ENCODE results near the gene KRT12. TPM values are rescaled to one million over a fixed set of nuclear protein-coding genes. Genes with fewer than 3 reads are reported as not detected.

Gene KRT12
- not detected in 2 replicates for total RNA-seq

DNA sequence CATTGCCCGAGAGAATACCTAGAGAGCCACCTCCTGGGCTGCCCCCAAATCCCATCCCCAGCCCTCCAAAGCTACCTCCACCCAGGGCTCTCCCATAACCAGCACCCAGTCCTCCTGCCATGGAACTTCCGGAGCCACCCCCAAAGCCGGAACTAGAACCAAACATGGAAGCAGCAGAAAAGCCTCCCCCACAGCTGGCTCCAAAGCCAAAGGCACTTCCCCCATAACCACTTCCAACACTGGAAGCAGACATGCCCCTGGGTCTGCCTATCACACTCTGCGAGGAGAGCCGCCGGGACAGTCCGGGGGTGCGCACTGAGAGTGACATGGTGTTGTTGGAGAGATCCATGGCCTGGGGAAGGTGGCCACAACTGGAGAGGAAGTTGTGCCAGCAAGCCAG lies at the start of gene KRT12:
Gene KRT12, minus strand, starts transcription at position 386 of the 400 bp plus-strand sequence. Its CDS starts 37 bp downstream, at position 349.
- DNase-seq (ENCODE audit: low read depth, low spot score): no peak

DNA sequence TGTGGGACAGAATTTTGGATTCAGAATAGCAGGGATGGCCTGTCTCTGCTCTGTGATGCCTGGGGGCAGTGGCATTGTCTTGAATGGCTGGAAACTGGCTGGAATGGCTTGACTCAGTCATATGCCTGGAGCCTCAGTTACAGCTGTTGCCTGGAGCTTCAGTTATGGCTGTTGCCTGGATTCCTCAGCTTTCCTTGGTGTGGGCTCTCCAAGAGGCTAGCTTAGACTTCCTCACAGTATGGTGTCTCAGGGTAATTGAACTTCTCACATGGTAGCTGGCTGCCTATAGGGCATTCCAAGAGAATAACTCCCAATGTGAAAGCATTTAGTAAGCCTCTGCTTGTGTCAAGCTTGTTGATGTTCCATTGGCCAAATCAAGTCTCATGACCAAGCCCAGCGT lies 49.3 kb upstream of the KRT12 start:
- no peak for DNase-seq (ENCODE audit: low read depth, low spot score)

DNA sequence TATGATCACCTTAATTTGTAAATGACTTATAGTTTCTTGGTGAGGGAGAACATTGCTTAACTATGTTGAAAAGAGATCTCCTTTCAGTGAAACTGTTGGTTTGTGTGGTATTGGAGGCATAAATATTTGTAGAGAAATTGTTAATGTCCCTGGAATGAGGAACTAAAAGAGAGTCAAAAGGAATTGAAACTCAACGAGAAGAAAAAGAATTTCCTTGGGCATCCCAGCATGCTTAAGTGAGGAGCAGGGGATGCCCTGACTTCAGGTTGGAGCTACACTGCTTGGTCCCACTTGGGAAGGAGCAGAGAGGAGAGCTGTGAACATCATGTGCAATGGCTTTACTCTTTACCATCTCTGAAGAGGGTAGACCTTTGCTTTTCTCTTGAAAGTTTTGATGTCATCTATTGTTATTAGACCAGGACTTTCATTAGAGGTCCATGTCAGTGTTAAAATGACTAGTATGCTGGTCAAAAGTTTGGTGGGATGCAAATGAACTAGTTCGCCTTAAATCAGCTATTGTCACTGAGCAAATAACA lies 48.8 kb upstream of the KRT12 start:
- DNase-seq (ENCODE audit: low read depth, low spot score): no peak

DNA sequence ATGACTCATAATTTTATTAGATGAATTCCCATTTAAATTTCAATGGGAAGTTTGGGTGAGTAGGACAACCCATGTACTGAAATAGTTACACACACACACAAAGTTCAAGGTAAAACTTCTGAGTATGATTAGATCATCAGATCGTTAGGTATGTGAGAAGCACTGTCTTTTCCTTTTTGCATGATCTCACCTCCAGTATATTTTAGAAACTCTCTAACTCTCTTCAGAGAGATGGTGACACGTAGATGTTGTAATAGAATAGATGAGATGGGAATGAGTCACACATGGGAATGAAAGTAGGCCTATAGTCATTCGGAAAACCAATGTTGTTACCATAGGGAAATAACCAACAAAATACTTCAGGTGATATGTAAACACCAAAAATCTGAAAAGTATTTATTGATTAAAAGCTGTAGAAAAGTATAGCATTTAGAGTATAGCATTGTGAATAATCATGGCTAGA lies 48.2 kb upstream of the KRT12 start:
- no peak for DNase-seq (ENCODE audit: low read depth, low spot score)

DNA sequence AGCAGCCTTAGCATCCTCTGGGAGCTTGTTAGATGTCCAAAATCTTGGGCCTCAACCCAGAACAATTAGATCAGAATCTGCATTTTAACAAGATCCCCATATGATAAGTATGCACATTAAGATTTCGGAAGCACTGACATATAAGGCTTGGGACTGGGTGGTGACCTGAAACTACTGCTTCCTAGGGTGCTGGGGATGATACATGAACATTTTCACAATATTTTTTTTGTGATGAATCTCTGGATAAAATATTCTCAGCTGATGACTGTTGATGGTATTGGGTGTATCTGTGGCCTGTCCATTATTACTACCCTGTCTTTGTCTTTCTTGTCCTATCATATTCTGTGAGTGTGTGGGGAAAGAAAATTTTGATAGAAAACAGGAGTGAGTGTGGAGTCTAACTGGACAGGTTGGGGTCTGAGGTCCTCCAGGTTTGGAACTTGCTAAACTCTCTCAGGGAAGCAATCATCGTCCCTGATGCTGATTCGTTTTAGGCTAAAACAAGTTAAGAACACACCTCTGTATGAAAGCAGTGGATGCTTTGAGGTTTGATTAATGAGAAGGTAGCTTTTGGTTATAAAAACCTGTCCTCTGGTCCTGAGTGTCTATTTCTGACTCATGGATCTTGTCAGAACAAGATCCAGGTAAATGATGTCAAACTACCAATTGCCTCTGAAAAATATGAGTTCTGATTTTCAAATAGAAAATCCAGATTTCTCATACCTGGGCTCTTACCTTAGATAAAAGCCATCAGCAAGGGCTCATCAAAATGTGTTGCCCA lies 47.2 kb upstream of the KRT12 start:
- no peak for DNase-seq (ENCODE audit: low read depth, low spot score)

DNA sequence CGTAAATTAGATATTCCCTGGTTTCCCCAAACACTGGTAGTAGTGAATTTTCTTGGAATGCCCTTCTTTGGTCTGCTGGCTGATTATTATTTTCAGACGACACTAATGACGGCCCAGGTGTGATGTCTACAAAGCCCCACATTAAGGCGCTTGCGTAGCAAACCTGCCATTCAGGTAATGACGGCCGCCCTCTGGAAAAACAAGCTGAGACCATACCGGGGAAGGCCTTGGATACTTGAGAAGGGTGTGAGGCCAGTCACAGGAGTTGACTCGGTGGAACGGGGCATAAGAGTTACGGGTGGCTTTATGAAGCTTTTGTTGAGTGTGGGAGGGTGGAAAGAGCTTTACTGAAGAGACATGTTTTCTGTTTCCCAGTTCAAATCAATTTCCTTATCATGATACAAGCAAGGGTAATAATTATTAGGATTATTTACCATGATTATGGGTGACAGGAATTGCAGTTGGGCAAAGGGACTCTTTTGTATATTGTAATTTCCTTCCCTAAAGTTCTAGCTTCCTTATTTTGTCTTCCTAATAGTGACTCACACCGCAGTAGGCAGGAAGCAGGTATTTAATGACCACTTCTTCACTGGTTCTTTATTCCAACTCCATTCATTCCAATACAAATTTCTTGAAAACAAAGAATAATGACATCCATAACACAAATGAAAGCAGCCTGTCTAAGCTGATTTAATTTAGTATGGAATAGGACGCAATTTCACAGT lies 45.6 kb upstream of the KRT12 start:
- no peak for DNase-seq (ENCODE audit: low read depth, low spot score)

DNA sequence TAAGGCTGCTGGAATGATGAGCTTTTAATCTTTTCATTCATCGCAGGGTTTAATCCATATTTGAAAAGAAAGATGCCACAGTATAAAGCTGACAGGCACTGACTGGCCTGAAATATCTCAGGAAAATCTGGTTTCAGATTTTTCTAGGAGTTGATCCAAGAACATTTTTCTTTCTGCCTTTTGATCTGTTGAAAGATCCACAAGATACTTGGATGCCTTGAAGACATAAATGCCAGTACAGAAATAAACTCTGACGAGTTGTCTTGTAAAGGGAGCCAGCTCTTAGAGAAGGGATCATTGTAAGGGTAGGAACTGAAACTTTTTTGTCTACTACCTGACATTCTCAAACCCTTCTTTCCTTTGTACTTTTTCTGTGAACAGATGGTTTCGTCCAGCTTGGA lies 43.4 kb upstream of the KRT12 start:
- no peak for DNase-seq (ENCODE audit: low read depth, low spot score)

DNA sequence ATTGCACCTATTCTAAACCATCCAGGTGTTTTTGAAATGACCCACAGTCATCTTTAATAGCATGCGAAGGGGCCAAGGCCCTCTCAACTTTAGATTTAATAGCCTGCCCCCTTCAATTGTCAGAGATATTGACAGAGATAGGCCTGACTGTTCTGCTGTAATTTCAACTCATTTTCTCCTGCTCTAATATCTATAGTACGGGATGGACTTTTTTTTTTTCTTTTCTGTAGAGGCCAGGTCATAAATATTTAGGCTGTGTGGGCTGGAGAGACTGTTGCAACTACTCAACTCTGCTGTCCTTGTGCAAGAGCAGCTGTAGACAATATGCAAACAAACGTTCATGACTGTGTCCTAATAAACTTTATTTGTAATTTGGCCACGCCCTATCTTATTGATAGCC lies 42.7 kb upstream of the KRT12 start:
- no peak for DNase-seq (ENCODE audit: low read depth, low spot score)

DNA sequence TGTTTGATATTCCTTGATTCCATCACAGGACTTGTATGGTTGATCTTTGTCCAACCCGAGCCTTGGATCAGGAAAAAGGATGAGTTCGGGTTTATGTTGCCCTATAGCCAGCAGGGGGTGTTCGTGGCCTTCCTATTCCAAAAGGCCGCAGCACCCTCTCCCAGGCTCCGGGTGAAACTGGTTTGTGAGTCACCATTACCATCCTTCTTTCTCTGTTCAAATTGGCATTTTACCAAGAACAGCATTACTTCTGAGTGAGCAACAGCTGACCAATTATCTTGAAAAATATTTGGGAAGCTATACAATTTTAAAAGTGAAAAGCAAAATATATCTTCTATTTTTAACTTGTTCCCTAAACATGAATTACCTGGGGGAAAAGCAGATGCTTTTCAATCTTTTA lies 42.3 kb upstream of the KRT12 start:
- peak; percentile 79 for DNase-seq (ENCODE audit: low read depth, low spot score)

DNA sequence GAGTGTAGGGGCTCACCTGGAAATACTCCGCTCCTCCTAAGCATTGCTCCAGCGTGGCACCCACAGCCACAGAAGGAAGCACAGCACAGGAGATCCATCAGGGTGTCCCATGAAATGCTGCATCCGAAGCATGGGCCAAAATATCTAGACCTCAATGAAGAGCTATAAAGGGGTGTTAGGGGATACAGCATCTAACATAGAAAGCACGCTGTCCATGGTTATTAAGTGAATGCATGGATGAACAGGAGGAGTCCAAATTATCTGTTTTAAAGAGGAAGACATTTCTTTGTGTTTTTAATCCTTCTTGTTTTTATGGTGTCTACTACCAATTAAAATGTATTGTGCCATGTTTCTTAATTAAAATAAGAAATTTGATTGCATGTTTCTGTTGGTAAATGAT lies 39.6 kb upstream of the KRT12 start:
- DNase-seq (ENCODE audit: low read depth, low spot score): no peak

DNA sequence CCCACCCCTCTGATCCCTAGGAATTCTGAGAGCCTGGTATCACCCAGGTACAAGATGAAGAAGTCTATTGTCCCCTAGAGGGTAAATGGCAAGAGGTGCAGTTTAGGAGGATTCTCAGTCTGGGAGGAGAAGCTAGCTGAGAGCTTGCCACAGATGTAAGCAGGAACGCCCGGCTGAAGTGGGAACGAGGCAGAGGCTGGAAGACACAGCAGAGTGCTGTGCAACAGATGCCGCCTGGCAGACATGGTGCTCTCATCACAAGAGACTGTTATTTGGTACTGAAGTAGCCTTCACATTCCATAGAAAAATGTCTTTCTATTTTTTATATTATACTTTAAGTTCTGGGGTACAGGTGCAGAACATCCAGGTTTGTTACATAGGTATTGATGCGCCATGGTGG lies 38.3 kb upstream of the KRT12 start:
- no peak for DNase-seq (ENCODE audit: low read depth, low spot score)

DNA sequence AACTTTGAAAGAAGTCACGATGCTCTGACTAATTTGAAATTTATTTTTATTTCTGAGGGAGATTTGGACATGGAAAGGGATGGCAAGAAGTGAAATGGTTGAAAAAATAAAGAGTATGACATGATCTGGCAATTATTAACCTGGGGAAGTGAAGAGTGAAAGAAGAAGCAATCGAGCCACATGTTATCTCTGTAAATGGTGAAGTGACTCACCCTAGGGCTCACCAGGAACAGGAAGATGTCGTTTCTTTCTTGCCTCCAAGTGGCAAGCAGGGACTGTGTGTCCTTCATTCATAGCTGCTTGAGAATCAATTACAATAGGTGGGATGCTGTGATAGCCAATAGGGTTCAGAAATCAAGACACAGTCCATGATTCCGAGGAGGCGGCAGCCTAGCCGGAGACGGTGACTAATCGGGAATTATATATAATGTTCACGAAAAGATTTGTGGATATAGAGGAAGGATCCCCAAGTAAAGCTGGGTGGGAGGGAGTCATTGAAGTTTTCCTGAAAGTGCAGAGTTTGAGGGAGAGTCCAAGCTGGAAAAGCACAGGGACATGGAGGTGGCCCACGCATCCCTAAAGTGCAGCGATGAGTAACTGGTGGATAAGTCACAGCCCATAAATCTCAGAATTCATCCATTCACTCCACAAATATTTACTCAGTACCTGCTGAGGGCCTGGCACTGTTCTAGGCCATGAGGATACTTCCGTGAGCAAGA lies 36.3 kb upstream of the KRT12 start:
- no peak for DNase-seq (ENCODE audit: low read depth, low spot score)

DNA sequence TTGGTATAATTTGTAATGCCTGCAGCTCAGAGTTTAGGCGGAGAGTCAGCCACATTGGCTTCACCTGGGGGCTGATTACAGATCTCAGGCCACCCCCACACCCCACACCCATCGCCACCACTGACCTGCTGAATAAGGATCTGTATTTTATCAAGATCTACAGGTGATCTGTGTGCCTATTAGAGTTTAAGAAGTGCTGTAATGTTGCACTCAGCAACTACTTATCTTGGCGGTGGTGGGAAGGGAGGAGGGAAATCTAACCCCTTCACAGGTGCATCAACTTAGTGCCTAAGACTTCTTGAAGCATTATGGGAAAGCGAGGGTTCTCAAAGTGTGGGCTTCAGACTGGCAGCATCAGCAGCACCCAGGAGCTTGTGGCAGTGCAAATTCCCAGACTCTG lies 35.5 kb upstream of the KRT12 start:
- no peak for DNase-seq (ENCODE audit: low read depth, low spot score)

DNA sequence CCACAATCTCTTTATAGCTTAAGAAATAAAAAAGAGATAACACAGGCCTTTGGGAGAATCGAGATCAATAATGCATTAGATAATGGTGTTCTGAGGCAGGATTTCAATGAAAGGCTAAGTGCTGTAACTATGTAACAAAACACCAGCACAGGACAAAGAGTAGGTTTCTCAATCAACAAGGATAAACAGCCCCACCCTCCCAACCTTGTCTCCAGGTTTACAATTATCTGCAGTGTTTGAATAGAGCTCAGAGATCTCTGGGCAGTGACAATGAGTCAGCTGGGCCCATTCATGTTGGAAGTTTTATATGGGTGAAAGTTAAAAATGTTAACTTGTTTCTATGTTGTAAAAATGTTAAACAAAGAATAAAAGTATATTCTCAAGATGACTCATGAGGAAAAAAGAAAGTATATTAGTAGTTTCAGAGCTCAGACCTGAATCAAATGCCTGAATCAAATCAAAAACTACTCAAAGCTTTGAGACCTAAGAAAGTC lies 35.0 kb upstream of the KRT12 start:
- no peak for DNase-seq (ENCODE audit: low read depth, low spot score)

DNA sequence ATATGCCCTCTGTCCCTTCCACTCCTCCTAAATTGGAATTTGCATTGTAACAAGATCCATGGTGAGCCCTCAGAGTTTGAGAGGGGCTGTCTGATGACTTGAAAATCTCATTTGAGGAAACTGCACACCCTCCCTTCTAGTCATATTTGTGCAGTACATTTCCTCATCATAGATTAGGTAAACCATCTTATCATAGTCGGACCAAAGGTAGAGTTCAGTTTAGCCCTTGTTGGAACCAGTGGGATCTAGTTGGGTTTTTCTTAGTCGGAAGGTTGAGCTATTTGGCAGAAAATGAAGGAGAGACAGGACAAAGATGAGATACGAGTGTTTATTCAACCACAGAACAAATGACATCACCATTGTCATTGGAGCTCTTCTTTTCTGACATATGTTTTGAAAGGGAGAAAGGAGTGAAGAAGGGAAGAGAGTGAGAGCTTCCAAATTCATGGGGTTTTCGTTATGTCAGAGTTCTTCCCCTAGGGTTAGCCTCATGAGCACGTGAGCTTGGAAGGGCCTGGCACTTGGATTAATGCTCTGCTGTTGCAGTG lies 33.9 kb upstream of the KRT12 start:
- DNase-seq (ENCODE audit: low read depth, low spot score): no peak

DNA sequence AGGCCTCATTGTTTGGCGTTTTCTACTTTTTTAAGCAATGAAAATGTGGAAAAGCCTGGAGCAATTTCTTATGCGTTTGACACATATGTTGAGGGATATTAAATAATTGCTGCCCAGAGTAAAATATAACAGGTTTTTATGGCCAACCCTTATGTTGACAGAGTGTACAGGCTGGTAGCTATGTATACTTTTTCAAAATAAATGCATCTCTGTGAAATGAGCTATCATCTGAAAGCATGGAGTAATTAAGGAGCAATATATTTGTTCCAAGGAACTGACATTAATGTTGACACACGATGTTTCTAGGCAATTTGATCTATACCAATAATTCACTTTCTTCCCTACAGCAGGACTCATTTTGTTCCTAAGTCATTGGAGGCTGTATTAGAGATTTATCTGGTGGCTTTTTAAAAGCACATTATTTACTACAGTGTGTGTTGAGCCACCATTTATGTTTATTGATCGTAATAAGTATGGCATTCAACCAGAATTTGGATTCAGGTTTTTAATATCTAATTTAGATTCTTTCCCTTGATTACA lies 30.0 kb upstream of the KRT12 start:
- no peak for DNase-seq (ENCODE audit: low read depth, low spot score)

DNA sequence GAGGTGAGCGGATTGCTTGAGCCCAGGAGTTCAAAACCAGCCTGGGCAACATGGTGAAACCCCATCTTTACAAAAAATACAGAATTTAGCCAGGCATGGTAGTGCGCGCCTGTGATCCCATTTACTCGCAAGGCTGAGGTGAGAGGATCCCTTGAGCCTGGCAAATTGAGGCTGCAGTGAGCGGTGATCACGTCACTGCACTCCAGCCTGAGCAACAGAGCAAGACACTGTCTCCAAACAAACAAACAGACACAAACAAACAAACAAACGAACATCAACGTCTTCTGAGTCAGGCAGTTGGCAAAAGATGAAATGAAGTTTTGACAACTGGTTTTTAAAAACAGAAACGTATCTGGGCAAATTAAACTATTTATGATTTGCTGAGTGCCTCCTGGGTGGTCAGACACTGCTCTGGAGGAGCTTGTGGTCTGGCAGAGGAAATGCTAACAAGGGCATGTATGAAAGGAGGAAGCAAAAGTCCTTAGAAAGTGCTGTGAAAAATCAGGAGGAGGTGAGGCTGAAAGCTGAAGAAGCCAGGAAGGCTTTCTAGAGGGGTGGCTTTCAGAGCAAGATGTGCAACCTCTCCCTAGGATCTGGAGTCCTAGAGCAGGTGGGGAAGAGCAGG lies 28.2 kb upstream of the KRT12 start:
- DNase-seq (ENCODE audit: low read depth, low spot score): no peak

DNA sequence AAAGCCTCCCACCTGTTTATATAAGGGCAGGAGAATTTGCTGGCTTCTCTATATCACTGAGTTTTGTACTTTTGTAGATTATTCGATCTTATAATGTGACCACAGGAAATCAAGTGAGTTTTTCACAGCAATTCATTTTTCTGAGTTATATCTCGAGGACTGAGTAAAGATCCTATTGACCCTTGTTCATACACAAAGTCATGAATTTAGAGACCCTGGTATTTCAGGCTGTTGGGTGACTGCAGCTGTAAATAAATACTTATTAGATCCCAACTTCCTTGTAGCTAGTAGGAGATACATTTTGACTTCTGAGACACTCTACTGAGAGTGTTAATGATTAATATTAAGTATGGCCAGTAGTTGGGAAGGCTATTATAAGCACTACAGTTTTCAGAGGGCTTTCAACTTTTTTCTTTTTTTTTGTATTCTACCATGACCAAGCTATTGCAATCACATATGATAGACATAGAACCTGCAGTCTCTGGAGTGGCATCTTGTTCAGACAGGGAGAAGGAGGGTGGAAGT lies 21.2 kb upstream of the KRT12 start:
- no peak for DNase-seq (ENCODE audit: low read depth, low spot score)

DNA sequence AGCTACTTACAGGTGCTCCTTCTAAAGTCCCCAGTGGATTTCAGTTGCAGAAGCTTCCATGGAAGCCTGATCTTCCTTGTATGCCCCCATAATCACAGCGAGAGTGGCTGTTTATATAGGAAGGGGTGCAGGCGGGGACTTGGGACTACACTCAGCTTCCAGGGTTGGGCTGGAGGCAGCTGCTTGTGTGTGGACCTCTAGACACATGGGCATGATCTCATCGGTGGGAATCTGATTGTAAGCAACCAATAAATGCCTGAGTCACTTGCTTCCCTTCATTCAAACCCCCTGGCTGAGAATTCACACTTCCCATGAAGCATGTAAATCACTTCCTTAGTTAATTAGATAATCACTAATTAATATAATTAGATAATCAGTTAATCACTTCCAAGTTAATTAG lies 19.1 kb upstream of the KRT12 start:
- no peak for DNase-seq (ENCODE audit: low read depth, low spot score)

DNA sequence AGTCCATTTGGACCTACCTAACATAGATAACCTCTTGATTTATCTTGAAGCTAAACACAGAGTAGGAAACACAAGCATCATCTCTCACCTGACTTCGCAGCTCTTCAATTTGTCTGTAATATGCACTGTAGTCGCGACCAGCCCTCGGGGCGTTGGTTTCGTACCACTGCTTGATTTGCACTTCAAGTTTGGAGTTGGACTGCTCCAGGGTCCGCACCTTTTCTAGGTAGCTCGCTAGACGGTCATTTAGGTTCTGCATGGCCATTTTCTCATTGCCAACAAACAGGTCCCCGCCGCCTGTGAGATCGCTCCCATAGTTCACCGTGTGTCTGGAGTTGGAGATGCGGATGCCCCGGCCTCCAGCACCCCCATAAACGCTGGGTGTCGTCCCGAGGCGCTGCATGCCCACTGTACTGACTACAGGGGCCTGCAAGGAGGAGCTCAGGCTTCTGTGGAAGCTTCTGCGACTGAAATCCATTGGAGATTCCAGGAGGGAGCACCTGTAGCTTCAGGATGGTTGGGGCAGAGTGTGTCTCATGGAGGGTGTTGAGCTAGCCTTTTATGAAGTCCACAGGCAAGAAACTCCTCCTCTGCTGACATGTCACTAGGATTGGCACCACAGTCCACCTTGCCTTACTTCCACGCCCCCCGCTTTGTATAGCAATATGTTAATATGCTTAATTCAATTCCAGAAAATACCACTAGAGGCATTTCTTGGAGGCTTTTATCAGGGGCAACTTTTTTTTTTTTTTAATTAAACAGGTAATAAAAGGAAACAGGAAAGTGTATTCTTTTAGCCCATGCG lies 17.9 kb upstream of the KRT12 start, which contains the start of gene KRT20:
Gene KRT20, minus strand, starts transcription at position 535 of the 805 bp plus-strand sequence. Its CDS starts 57 bp downstream, at position 478.
- no peak for DNase-seq (ENCODE audit: low read depth, low spot score)
